ENCODE measurements around the gene CCNE1. TPM values are rescaled to one million over a fixed set of nuclear protein-coding genes. Genes with fewer than 3 reads are reported as not detected.

Gene CCNE1
- 66.3 and 72.7 TPM in 2 replicates for total RNA-seq (2014; rRNA removed; shearing (Covaris generic))

DNA sequence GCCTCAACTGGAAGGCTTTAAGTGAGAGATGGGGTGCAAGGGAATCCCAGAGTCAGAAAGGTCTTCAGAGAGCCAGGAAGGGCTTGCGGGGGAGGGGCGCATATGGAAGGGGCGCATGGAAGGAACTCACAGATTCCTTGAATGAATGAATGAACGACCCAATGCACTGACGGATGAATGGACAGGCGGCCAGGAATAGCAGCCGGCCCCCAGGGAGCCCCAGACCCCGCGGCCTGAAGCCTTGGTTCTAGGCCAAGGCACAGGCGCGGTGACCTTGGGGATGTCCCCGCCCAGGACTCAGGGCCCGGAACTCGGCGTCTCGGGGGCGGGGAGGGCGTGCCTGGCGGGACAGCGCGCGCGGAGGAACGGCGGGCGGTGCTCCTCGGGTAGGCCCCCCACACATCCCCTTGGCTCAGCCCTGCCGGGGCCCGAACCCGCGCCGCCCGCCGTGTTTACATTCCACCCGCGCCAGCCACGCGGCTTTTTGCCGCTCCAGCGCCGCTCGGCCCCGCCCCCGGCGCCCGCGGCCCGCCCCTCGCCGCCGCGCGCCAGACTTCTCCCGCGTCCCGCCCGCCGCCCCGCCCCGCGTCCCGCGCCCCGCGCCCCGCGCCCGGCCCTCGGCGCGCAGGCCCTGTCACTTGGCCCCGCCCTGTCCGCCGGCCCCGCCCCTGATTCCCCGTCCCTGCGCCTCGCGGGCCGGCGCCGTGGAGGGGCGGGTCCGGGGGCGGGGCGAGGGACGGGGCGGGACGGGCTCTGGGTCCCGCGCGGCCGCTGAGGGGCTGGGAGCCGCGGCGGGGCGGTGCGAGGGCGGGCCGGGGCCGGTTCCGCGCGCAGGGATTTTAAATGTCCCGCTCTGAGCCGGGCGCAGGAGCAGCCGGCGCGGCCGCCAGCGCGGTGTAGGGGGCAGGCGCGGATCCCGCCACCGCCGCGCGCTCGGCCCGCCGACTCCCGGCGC lies at the start of gene CCNE1:
Gene CCNE1 (plus strand): TSS at position 867 of the 955 bp plus-strand sequence. CDS start 565 bp downstream, outside the sequence.
- H3K27ac ChIP-seq, result peak within 1 kb of the TSS; percentile 82
- H3K9me3 ChIP-seq (replicated peaks), result no peaks in the 10 kb centered on the region
- peak within 1 kb of the TSS; percentile 83 for H3K4me3 ChIP-seq
- DNase-seq, result peak; percentile 93
- peaks cover 25% of the 10 kb centered on the region for H3K4me1 ChIP-seq
- H3K27me3 ChIP-seq, result no peaks in the 10 kb centered on the region
- 0 out of 2 replicates have a peak, but pooled peaks cover 3% of the 10 kb centered on the region for H3K36me3 ChIP-seq

DNA sequence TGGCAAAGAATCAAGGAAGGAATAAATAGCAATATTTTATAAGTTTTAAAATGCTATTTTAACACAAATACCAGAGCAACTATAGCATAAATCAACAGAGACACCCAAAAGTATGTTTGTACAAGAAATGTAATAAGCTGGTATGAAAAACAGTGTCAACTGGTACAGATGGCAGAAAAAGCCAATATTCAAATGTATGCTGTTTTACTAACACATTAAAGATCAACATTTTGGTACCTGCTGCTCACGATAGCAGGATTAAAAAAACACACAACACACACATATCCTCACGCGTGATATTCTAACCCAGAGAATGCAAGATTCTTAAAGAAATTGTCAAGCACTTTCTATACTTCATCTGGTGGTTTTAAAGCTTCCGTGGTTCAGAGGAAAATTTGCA lies 48.6 kb upstream of the CCNE1 start:
- H3K4me1 ChIP-seq, result peaks cover 2% of the 10 kb centered on the region; the same call in 1 of the 2 replicates
- no peaks in the 10 kb centered on the region for H3K36me3 ChIP-seq
- no peak overlapping the region for H3K27ac ChIP-seq
- no peak for DNase-seq
- H3K9me3 ChIP-seq (replicated peaks), result no peaks in the 10 kb centered on the region
- H3K27me3 ChIP-seq, result peaks cover 5% of the 10 kb centered on the region; the same call in 1 of the 2 replicates
- no peak overlapping the region for H3K4me3 ChIP-seq

DNA sequence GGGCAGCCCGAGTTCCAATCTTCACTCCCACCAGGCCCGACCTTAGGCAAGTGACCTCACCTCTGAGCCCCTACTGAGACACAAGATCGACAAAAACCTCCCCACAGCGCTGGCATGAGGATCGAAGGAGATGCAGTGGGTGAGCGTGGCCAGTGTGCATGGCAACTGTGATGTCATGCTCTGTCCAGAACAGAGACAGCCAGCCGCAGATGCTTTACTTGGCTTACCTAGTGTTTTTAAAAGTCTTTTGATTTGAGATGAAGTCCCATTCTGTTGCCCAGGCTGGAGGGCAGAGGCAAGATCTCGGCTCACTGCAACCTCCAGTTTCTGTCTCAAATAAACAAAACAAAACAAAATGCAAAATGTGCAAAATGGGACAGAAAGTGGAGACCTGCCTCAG lies 47.4 kb upstream of the CCNE1 start:
- Histone ChIP-seq H3K27me3 (peaks cover 5% of the 10 kb centered on the region; the same call in 1 of the 2 replicates), H3K4me3 (no peak overlapping the region), H3K36me3 (no peaks in the 10 kb centered on the region), H3K4me1 (peaks cover 2% of the 10 kb centered on the region; the same call in 1 of the 2 replicates), H3K9me3 (replicated peaks) (no peaks in the 10 kb centered on the region), H3K27ac (no peak overlapping the region)
- DNase-seq, result no peak

DNA sequence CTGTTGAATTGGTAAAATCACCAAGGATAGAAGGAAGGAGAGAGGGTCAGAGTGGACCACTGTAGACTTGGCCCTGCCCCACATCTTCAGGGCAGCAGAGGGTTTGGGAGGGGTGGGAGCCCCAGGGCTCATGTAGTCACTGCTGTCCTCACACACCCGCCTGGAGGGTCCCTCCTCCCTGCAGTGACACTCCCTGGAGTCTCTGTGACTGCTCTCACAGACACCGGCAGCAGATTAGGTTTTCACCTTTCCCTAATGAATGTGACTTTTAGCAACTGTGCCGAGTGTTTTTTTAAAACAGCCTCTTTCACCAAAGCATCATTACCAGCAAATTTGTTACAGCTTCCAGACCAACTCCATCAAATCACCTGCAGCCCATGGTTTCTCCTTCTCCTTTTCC lies 45.7 kb upstream of the CCNE1 start:
- Histone ChIP-seq H3K27ac (no peak overlapping the region), H3K4me3 (no peak overlapping the region), H3K9me3 (replicated peaks) (no peaks in the 10 kb centered on the region), H3K27me3 (peaks cover 5% of the 10 kb centered on the region; the same call in 1 of the 2 replicates), H3K4me1 (peaks cover 2% of the 10 kb centered on the region; the same call in 1 of the 2 replicates), H3K36me3 (no peaks in the 10 kb centered on the region)
- DNase-seq, result no peak

DNA sequence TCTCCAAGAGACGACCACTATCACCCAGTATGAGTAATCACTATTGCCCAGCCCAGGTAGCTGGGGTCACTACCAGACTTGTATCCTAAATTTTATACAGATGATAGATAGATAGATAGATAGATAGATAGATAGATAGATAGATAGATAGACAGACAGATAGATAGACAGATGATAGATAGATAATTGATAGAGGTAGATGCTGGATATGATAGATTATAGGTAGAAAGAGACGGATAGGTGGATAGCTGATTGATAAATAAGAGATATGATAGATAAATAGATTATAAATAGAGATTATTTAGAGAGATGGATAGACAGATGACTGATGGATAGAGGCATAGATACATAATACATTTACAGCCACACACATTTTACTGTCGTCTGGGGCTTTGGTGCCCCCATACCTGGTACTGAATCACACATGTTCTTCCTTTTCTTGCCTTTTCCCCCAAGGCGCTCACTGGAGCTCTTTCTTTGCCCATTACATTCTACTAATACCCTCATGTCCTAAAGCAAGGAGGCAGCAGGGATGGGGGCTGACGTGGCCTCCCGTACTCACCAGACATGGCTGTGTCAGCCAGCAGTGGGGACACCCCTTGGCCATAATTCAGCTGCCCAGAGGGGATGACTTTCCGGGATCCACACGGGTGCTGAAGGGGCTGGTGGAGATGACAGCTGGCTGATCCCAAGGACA lies 44.6 kb upstream of the CCNE1 start:
- peak; percentile 20 to 45 for DNase-seq
- no peaks in the 10 kb centered on the region for H3K9me3 ChIP-seq (replicated peaks)
- H3K36me3 ChIP-seq, result no peaks in the 10 kb centered on the region
- peaks cover 6% of the 10 kb centered on the region; the same call in 1 of the 2 replicates for H3K4me1 ChIP-seq
- no peak overlapping the region for H3K4me3 ChIP-seq
- peaks cover 2% of the 10 kb centered on the region; the same call in 1 of the 2 replicates for H3K27me3 ChIP-seq
- no peak overlapping the region for H3K27ac ChIP-seq

DNA sequence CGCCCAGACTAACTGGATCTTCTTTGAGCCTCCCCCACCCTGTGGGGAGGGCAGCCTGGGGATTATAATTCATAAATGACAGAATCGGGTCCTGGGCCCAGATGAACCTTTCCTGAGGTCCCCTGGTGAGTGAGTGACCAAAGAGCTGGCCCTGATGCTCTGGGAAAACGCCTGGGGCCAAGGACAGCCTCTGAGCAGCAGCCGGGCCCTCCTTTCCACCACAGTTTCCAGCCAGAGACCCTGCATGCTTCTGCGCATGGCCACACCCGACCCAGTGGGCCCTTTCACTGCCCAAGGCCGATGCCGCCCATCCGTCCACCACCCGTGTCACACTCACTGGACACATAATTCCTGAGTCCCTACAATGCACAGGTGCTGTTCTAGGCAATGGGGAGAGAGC lies 43.6 kb upstream of the CCNE1 start:
- no peak for DNase-seq
- H3K27ac ChIP-seq, result no peak overlapping the region
- 0 out of 2 replicates have a peak, but pooled peaks cover 2% of the 10 kb centered on the region for H3K27me3 ChIP-seq
- H3K4me1 ChIP-seq, result peaks cover 6% of the 10 kb centered on the region; the same call in 1 of the 2 replicates
- no peak overlapping the region for H3K4me3 ChIP-seq
- H3K9me3 ChIP-seq (replicated peaks), result no peaks in the 10 kb centered on the region
- no peaks in the 10 kb centered on the region for H3K36me3 ChIP-seq

DNA sequence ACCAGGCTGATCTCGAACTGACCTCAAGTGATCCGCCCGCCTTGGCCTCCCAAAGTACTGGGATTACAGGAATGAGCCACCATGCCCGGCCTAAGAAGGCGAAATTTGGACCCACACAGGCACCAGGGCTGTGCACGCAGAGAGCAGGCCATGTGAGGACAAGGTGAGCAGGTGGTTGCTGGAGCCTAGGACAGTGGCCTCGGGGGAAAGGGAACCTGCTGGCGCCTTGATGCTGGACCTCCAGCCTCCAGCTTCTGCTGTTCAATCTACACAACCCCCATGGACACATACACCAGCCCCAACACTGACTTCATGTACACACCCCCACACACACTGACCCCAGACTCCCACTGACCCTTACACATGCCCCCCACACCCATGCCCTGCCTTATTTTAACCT lies 41.8 kb upstream of the CCNE1 start:
- DNase-seq, result no peak
- 0 out of 2 replicates have a peak, but pooled peaks cover 2% of the 10 kb centered on the region for H3K27me3 ChIP-seq
- peaks cover 6% of the 10 kb centered on the region; the same call in 1 of the 2 replicates for H3K4me1 ChIP-seq
- no peak overlapping the region for H3K27ac ChIP-seq
- no peak overlapping the region for H3K4me3 ChIP-seq
- no peaks in the 10 kb centered on the region for H3K36me3 ChIP-seq
- H3K9me3 ChIP-seq (replicated peaks), result no peaks in the 10 kb centered on the region

DNA sequence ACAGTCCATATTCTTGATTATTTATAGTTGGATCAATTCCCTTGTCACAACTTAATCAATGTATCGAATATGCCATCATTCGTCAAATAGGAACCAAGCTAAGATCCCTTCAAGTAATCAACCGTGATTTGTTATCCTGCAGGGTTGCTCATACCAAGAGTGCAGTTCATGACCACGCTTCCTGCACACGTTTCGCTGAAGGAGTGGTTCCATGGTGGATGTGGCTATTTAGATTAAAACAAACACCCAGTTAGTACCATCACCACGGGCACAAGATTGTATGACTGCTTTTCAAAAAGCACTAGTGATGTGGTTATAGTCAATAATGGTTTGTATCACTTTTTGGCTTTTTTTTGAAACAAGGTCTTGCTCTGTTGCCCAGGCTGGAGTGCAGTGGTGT lies 41.1 kb upstream of the CCNE1 start:
- no peak for DNase-seq
- 0 out of 2 replicates have a peak, but pooled peaks cover 2% of the 10 kb centered on the region for H3K27me3 ChIP-seq
- H3K27ac ChIP-seq, result no peak overlapping the region
- no peak overlapping the region for H3K4me3 ChIP-seq
- no peaks in the 10 kb centered on the region for H3K36me3 ChIP-seq
- no peaks in the 10 kb centered on the region for H3K9me3 ChIP-seq (replicated peaks)
- H3K4me1 ChIP-seq, result peaks cover 10% of the 10 kb centered on the region

DNA sequence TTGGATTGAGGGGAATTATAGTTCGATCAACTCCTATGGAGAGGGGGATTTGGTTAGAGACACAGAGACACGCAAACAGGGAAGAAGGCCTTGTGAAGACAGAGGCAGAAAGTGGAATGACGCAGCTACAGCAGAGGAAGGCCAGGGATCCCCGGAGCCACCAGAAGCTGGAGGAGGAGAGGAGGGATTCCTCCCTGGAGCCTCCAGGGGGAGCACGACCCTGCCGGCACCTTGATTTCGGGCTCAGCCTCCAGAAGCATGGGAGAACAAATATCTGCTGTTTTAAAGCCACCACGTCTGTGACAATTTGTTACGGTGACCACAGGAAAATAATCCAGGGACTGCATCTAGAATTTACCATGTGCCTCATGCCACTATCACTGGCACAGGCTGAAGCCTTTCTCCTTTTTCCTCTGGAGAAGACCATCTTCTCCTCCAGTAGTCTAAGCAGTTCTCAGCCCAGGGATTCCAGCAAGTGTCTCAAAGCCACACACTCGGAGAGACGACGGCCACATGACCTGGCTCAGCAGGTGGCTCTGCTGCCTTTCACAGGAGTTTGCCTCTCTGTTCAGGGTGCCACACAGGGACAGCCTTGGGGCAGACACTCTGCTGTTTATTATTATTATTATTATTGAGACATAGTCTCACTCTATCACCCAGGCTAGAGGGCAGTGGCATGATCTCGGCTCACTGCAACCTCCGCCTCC lies 39.9 kb upstream of the CCNE1 start:
- H3K27me3 ChIP-seq, result 0 out of 2 replicates have a peak, but pooled peaks cover 2% of the 10 kb centered on the region
- DNase-seq, result peak; percentile 71 to 82
- no peaks in the 10 kb centered on the region for H3K36me3 ChIP-seq
- no peak overlapping the region for H3K27ac ChIP-seq
- H3K4me3 ChIP-seq, result no peak overlapping the region
- peaks cover 10% of the 10 kb centered on the region for H3K4me1 ChIP-seq
- no peaks in the 10 kb centered on the region for H3K9me3 ChIP-seq (replicated peaks)

DNA sequence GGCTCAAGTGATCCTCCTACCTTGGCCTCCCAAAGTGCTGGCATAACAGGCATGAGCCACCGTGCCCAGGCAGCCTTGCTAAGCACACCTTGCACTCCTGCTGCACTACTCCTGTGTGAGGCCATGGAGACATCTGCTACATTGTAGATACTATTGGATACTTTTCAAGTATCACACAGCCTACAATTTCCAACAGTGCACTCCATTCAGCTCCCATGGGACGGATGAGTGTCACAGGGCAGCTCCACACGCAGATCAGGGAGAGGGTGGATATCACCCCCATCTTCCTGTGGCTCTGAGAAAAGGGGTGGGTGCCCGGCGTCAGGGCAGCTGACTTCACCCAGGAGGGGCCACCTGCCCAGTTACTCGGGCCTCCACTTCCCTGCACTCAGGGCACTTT lies 39.1 kb upstream of the CCNE1 start:
- no peak overlapping the region for H3K27ac ChIP-seq

DNA sequence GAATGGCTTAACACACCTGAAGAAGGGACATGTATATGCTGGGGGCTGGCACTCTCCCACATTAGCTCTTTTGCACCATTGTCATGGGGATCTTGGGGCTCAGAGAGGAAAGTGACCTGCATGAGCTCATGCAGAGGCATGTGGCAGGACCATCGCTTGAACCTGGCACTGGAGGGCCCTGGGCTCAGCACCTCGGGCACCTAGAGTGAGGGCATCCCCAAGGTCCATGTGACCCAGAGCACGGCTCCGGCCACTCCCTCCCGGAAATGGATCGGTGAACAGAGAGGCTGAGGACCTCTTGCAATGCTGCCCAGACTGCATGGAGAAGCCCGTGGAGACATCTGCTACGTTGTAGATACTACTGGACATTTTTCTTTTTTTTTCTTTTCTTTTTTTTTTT lies 38.6 kb upstream of the CCNE1 start:
- H3K36me3 ChIP-seq, result no peaks in the 10 kb centered on the region
- no peak overlapping the region for H3K27ac ChIP-seq
- H3K27me3 ChIP-seq, result 0 out of 2 replicates have a peak, but pooled peaks cover 3% of the 10 kb centered on the region
- peaks cover 8% of the 10 kb centered on the region; the same call in 1 of the 2 replicates for H3K4me1 ChIP-seq
- no peak for DNase-seq
- no peaks in the 10 kb centered on the region for H3K9me3 ChIP-seq (replicated peaks)
- no peak overlapping the region for H3K4me3 ChIP-seq

More for the DNA sequence above, 39.1 kb upstream of the CCNE1 start:
- Histone ChIP-seq H3K4me3 (no peak overlapping the region), H3K27me3 (0 out of 2 replicates have a peak, but pooled peaks cover 2% of the 10 kb centered on the region), H3K4me1 (peaks cover 8% of the 10 kb centered on the region; the same call in 1 of the 2 replicates), H3K36me3 (no peaks in the 10 kb centered on the region), H3K9me3 (replicated peaks) (no peaks in the 10 kb centered on the region)
- DNase-seq, result no peak

DNA sequence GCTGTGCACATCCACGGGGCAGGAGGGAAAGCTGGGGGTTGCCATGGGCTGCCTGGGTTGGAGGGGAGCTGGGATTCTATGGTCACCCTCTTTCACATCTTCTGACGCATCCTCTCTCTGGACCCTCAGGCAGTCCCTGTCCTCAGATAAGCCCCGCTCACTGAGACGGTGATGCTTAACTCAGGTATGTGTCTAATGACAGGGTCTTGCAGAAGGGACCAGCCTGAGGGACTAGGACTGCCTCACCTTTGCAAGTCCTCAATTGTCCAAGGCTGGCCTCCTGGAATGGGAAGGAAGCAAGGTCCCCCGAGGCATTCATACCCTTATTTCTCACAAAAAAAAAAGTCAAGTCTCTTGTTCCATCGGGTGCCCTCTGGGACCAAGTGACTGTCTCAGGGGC lies 37.7 kb upstream of the CCNE1 start:
- H3K4me3 ChIP-seq, result no peak overlapping the region
- H3K4me1 ChIP-seq, result peaks cover 8% of the 10 kb centered on the region; the same call in 1 of the 2 replicates

DNA sequence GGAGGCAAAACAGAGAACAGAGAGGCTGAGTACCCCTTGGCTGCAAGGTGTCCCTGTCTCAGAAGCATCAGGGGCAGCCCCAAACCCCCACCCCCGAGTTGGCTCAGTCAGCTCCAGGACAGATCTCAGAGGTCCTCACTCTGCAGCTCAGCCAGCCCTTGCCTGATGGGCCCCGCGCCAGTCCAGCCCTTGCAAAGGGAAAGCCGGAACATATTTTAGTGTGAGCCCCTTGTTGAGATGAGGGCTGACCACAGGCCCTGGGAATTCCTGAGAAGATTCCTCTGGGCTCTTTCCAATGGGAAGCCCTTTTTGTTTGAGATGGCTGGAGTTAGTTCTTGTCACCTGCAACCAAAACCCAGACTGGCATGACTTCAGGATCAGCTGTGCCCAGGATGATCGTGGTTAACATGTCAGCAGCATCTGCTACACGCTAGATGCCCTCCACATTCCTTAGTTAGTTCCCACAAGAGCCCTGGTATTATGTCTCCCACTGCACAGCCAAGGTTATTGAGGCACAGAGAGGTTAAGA lies 33.9 kb upstream of the CCNE1 start:
- H3K9me3 ChIP-seq (replicated peaks), result no peaks in the 10 kb centered on the region
- H3K36me3 ChIP-seq, result no peaks in the 10 kb centered on the region
- DNase-seq, result no peak
- no peak overlapping the region for H3K27ac ChIP-seq
- peaks cover 20% of the 10 kb centered on the region for H3K4me1 ChIP-seq
- no peak overlapping the region for H3K4me3 ChIP-seq
- 0 out of 2 replicates have a peak, but pooled peaks cover 3% of the 10 kb centered on the region for H3K27me3 ChIP-seq

More for the DNA sequence above, 37.7 kb upstream of the CCNE1 start:
- no peak for DNase-seq
- H3K27ac ChIP-seq, result no peak overlapping the region
- H3K9me3 ChIP-seq (replicated peaks), result no peaks in the 10 kb centered on the region
- 0 out of 2 replicates have a peak, but pooled peaks cover 5% of the 10 kb centered on the region for H3K27me3 ChIP-seq
- no peaks in the 10 kb centered on the region for H3K36me3 ChIP-seq

DNA sequence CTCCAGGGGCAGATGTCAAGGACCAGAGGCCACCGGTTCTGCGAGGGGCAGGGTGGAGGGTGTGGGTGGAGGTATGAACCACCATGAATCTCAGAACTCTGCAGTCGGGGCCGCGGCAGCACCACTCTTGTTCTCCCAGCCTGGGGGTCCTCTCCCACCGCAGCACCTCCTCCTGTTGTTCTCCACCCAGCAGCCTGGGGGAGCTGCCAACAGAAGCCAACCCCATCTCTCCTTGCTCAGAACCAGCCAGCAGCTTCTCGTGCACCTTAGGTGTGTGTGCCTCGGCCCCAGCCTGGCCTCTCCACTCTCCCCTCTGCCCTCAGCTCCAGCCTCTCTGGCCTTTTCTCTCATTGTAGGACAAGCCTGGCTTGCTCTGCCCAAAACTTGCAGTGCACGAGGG lies 31.9 kb upstream of the CCNE1 start:
- no peak for DNase-seq
- Histone ChIP-seq H3K4me1 (peaks cover 20% of the 10 kb centered on the region), H3K4me3 (no peak overlapping the region), H3K9me3 (replicated peaks) (no peaks in the 10 kb centered on the region), H3K36me3 (no peaks in the 10 kb centered on the region), H3K27ac (no peak overlapping the region), H3K27me3 (0 out of 2 replicates have a peak, but pooled peaks cover 3% of the 10 kb centered on the region)
